Activated CD4-positive, alpha-beta memory T cell treated with anti-CD3 and anti-CD28 coated beads, Interleukin-2, amount 10 ng/mL, durations not matched to agents 7 days and 5 days (primary cell): ENCODE data around the gene PPP2R3B. TPM values are rescaled to one million over a fixed set of nuclear protein-coding genes. Genes with fewer than 3 reads are reported as not detected.
"Not testable (repeated sequence)": the region's sequence is repeated elsewhere in the genome, so short reads cannot be mapped to it uniquely, and the experiment has no call there.

Source experiments
- CTCF ChIA-PET: fragments of 350-600 bp; sonication (Branson Sonifier 250); formaldehyde crosslinking; loops from one replicate; lab custom pipeline; 2021; ENCODE audit warnings: antibody characterized with exemption, inconsistent platforms; lab: Charles Lee
- POLR2A ChIA-PET: fragments of 350-600 bp; sonication (Branson Sonifier 250); formaldehyde crosslinking; loops from one replicate; lab custom pipeline; 2021; ENCODE audit warnings: antibody characterized with exemption; lab: Charles Lee
- DNase-seq: peaks from one replicate; pipeline ENCODE4 v3.0.0-alpha.2; 2020
- H3K27ac Mint-ChIP-seq: one replicate; pipeline ENCODE4 v1.8.0; 2021; ENCODE audit warnings: mild to moderate bottlenecking, mixed read lengths
- H3K27me3 Mint-ChIP-seq: one replicate; pipeline ENCODE4 v1.8.0; 2021; ENCODE audit warnings: mixed read lengths
- H3K36me3 Mint-ChIP-seq: one replicate; pipeline ENCODE4 v1.8.0; 2021; ENCODE audit warnings: low read depth, mixed read lengths
- H3K4me1 Mint-ChIP-seq: one replicate; pipeline ENCODE4 v1.8.0; 2021; ENCODE audit warnings: mixed read lengths
- H3K4me3 Mint-ChIP-seq: one replicate; pipeline ENCODE4 v1.8.0; 2021; ENCODE audit warnings: mild to moderate bottlenecking, mixed read lengths
- H3K9me3 Mint-ChIP-seq: one replicate; pipeline ENCODE4 v1.8.0; 2021; ENCODE audit warnings: mixed read lengths
- total RNA-seq, 2 experiments: library from RNA; stranded (reverse); gene quantifications; one replicate each; pipeline ENCODE4 v1.2.3, GENCODE V29; 2021

PPP2R3B gene
- total RNA-seq, 2 experiments from 2014 or later = 26.1 to 26.3 TPM

DNA sequence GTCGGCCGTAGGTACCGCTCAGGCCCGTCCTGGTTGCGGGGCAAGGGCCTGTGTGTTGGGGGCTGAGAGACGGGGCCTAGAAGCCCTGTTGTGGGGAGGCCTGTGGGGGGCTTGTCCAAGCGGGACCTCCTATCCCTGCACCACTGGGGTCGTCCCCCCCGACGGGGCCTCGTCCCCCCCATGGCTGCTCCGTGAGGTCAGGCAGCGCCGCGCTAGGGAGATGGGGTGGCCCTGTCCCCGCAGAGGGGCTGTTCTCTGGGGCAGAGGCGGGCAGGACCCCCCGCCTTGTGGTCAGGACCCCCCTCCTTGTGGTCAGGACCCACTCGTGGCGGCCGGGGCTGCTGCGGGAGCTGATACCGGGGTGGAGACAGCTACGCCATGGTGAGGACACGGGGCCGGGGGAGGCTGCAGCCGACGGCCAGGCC lies 56.0 kb downstream of the PPP2R3B start:
- CTCF ChIA-PET = no interaction called here
- DNase-seq = no peak
- Mint-ChIP-seq H3K27me3 (peaks cover 1% of the 10 kb centered on the region), H3K4me1 (no peaks in the 10 kb centered on the region), H3K36me3 (peaks cover 4% of the 10 kb centered on the region), H3K9me3 (peaks cover 2% of the 10 kb centered on the region), H3K27ac (no peak overlapping the region), H3K4me3 (no peak overlapping the region)
- POLR2A ChIA-PET = no interaction called here

DNA sequence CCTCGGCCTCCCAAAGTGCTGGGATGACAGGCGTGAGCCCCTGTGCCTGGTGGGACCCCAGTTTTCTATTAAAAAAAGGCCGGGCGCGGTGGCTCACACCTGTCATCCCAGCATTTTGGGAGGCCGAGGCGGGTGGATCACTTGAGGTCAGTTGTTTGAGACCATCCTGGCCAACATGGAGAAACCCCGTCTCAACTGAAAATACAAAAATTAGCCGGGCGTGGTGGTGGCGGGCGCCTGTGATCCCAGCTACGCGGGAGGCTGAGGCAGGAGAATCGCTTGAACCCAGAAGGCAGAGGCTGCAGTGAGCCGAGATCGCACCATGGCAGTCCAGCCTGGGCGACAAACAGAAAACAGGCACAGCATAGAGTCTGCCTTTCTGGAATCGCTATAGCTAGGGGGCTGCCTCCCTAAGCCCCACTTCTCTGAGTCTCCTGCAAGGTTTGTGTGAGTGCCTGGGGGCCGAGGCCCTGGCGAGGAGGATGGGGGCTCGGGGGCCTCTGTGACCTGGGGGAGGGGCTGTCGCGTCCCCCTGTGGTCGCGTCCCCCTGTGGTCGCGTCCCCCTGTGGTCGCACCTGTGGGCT lies 56.5 kb downstream of the PPP2R3B start:
- H3K4me1 Mint-ChIP-seq, H3K9me3 Mint-ChIP-seq, DNase-seq, POLR2A ChIA-PET, H3K4me3 Mint-ChIP-seq, H3K36me3 Mint-ChIP-seq, H3K27ac Mint-ChIP-seq, CTCF ChIA-PET, H3K27me3 Mint-ChIP-seq: not testable (repeated sequence)

DNA sequence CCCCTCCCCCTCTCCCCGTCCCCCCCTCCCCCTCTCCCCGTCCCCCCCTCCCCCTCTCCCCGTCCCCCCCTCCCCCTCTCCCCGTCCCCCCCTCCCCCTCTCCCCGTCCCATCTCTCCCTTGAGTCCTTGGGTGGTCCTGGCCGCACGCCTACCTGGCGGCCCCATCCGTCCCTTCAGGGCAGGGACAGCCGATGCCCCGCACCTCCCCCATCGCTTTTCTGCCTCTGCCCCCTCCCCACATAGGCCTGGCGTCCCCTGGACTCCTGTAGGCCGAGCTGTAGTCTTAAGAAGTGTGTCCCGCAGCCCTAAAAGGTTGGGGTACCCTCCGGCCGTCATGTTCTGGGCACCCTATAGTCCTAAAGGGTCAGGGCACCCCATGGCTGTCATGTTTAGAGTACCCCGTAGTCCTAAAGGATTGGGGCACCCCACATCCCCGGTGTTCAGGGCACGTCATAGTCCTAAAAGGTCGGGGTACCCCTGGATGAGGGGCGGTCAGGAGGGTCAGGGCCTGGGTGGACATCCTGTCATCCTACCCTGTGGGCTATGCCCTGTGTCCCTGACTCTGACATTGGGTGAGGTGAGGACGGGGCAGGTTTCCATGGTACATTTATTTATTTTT lies 57.3 kb downstream of the PPP2R3B start:
- H3K27me3 Mint-ChIP-seq = peaks cover 1% of the 10 kb centered on the region
- ChIA-PET POLR2A (no interaction called here), CTCF (no interaction called here)
- H3K36me3 Mint-ChIP-seq = no peaks in the 10 kb centered on the region
- no peak overlapping the region for H3K4me3 Mint-ChIP-seq
- H3K27ac Mint-ChIP-seq = no peak overlapping the region
- peaks cover 2% of the 10 kb centered on the region for H3K4me1 Mint-ChIP-seq
- peaks cover 2% of the 10 kb centered on the region for H3K9me3 Mint-ChIP-seq
- DNase-seq = no peak

DNA sequence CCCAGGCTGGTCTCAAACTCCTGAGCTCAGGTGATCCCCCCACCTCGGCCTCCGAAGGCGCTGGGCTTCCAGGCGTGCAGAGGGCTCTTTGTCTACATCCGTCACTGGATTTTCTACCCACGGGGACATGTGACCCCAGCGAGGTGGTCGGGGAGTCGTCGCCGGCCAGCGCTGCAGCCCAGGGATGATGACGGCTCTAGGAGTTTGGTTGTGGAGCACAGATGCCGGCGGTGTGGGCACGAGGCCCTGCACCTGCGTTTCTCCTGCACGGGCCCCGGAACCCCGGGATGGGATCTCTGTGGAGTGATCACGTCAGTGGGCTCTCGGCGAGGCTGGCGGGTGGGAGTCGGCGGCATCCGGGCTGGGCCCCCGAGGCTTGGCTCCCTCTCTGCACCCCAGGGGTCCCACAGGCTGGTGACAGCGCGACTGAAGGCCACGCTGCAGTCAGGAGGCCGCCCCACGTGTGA lies 59.0 kb downstream of the PPP2R3B start:
- no peak for DNase-seq
- Mint-ChIP-seq H3K9me3 (peaks cover 2% of the 10 kb centered on the region), H3K27ac (no peak overlapping the region), H3K4me3 (no peak overlapping the region), H3K27me3 (peaks cover 1% of the 10 kb centered on the region), H3K36me3 (no peaks in the 10 kb centered on the region), H3K4me1 (peaks cover 10% of the 10 kb centered on the region)
- POLR2A ChIA-PET = no interaction called here
- CTCF ChIA-PET = no interaction called here

DNA sequence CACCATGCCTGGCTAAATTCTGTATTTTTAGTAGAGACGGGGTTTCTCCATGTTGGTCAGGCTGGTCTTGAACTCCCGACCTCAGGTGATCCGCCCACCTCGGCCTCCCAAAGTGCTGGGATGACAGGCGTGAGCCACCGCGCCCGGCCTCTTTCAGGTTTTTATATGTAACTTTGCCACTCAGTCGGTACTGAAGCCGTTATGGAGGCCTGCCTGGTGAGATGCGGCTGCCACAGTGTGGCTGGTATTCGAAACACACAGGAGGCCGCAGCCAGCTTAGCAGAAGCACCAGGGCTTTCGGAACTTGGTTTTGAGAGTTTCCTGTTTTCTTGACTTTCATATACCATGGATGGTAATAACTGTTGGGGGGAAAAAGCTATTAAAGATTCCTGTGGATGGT lies 62.0 kb downstream of the PPP2R3B start:
- H3K36me3 Mint-ChIP-seq, POLR2A ChIA-PET, H3K9me3 Mint-ChIP-seq, DNase-seq, H3K27me3 Mint-ChIP-seq, H3K4me3 Mint-ChIP-seq, H3K27ac Mint-ChIP-seq, CTCF ChIA-PET: not testable (repeated sequence)
- H3K4me1 Mint-ChIP-seq = peaks cover 19% of the 10 kb centered on the region

DNA sequence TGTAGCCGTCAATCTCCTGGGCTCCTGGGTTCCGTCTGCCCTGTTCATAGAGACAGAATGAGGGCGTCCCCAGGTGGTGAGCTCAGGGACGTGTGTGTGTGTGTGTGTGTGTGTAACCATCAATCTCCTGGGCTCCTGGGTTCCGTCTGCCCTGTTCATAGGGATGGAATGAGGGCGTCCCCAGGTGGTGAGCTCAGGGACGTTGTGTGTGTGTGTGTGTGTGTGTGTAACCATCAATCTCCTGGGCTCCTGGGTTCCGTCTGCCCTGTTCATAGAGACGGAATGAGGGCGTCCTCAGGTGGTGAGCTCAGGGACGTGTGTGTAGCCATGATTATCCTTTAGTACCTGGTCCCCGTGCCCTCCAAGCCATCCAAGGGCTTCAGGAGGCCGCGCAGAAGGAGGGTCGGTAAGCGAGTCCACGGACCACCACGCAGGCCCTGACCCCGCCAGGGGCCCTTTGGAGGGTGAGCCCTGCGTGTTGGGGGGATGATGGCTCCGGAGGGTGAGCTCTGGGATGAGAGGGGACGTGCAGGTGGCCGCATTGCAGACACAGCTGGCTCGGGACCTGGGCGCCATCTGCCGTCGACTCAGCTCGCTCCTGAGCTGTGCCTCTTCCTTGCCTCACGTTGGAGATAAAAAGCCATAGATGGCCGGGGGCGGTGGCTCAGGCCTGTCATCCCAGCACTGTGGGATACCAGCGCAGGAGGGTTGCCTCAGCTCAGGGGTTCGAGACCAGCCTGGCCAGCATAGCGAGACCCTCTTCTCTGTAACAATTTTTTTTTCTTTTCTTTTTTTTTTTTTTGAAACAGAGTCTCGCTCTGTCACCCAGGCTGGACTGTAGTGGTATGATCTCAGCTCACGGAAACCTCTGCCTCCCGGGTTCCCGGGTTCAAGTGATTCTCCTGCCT lies 62.7 kb downstream of the PPP2R3B start:
- ChIA-PET POLR2A (no interaction called here), CTCF (no interaction called here)
- peaks cover 19% of the 10 kb centered on the region for H3K4me1 Mint-ChIP-seq
- H3K36me3 Mint-ChIP-seq = no peaks in the 10 kb centered on the region
- DNase-seq = no peak
- no peaks in the 10 kb centered on the region for H3K9me3 Mint-ChIP-seq
- H3K27me3 Mint-ChIP-seq = peaks cover 3% of the 10 kb centered on the region
- no peak overlapping the region for H3K4me3 Mint-ChIP-seq
- H3K27ac Mint-ChIP-seq = no peak overlapping the region

DNA sequence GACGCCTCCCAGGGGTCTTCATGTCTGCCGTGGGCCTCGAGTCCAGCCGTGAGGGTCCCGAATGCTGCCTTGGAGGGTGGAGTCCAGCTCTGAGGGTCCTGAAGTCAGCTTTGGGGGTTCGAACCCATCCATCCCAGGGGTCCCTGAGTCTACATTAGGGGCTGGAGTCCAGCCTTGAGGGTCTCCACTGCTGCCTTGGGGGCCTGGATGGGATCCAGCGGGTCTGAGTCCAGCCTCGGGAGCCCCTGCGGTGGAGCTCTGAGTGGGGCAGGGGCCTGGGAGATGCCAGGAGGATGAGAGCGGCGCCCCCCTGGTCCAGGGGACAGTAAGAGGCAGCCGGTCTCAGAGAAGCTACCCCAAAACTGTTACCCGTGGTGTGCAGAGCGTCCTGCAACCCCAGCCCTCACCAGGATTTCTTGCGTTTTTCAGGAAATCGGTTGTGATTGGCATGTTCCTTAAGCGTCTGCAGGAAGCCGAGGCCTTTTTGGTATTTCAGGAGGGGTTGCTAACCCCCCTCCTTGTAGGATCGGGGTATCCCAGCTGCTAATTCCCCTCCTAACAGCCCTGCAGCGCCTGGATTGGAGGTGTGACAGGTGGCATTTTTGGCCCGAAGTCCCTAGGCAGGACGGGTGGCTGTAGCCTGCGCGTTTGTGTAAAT lies 66.5 kb downstream of the PPP2R3B start:
- H3K9me3 Mint-ChIP-seq = no peaks in the 10 kb centered on the region
- ChIA-PET CTCF (no interaction called here), POLR2A (no interaction called here)
- H3K36me3 Mint-ChIP-seq = no peaks in the 10 kb centered on the region
- no peak for DNase-seq
- peaks cover 3% of the 10 kb centered on the region for H3K27me3 Mint-ChIP-seq
- H3K4me1 Mint-ChIP-seq = peaks cover 28% of the 10 kb centered on the region
- H3K27ac Mint-ChIP-seq = peak overlapping the region; percentile 69
- H3K4me3 Mint-ChIP-seq = peak overlapping the region; percentile 79

DNA sequence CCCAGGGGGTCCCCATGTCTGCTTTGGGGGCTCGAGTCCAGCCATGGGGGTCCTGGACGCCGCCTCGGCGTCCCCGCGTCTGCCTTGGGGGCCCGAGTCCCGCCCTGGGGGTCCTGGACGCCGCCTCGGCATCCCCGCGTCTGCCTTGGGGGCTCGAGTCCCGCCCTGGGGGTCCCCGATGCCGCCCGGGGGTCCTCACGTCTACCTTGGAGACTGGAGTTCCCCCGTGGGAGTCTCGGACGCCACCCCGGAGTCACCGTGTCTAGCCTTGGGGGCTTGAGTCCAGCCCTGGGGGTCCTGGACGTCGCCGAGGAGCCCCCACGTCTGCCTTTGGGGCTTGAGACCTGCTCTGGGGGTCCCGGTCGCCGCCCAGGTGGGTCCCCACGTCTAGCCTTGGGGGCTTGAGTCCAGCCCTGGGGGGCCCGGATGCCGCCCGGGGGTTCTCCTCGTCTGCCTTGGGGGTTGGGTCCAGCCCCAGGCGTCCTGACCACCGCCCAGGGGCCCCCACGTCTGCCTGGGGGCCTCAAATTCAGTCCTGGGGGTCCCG lies 67.1 kb downstream of the PPP2R3B start:
- no peak overlapping the region for H3K27ac Mint-ChIP-seq
- H3K4me3 Mint-ChIP-seq = peak overlapping the region; percentile 80
- H3K4me1 Mint-ChIP-seq = peaks cover 26% of the 10 kb centered on the region
- no peaks in the 10 kb centered on the region for H3K36me3 Mint-ChIP-seq
- ChIA-PET POLR2A (no interaction called here), CTCF (no interaction called here)
- peak; percentile 27 for DNase-seq
- H3K27me3 Mint-ChIP-seq = peaks cover 3% of the 10 kb centered on the region
- no peaks in the 10 kb centered on the region for H3K9me3 Mint-ChIP-seq

DNA sequence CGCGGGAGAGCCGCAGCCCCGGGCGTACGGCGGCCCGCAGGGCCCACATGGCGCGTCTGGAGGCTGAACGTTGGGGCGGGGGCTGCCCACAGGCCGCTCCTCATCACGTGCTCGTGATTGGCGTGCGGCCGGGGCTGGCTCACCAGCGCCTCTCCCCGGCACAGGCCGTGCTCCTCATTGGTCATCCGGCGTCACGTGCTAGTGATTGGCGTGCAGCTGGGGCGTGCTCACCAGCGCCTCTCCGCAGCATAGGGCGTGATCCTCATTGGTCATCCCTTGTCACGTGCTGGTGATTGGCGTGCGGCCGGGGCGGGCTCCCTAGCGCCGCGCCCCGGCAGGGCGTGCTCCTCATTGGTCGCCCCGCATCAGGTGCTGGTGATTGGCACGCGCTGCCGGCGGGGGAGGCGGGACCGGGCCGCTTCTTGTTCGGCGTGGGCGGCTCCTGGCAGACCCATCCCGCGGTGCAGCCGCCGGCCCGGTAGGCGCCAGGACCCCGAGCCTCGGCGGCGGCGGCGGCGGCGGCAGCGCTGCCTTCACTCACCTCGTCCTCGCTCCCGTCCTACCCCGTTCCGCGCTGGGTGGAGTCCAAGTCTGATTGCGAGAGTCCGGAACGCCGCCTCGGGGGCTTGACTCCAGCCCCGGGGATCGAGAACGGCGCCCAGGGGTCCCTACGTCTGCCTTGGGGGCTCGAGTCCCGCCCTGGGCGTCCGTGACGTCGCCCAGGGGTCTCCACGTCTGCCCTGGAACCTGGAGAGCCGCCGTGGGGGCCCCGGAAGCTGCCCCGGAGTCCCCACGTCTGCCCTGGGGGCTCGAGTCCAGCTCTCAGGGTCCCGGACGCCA lies 67.7 kb downstream of the PPP2R3B start, which contains the start of gene GTPBP6:
GTPBP6 (minus strand) TSS at position 58 of the 840 bp plus-strand sequence; CDS start at position 49, 9 bp downstream.
- POLR2A ChIA-PET = no interaction called here
- no peaks in the 10 kb centered on the region for H3K9me3 Mint-ChIP-seq
- H3K4me1 Mint-ChIP-seq = peaks cover 26% of the 10 kb centered on the region
- H3K27me3 Mint-ChIP-seq = peaks cover 3% of the 10 kb centered on the region
- H3K36me3 Mint-ChIP-seq = peaks cover 3% of the 10 kb centered on the region
- CTCF ChIA-PET = no interaction called here
- peak within 1 kb of the TSS; percentile 98 for H3K27ac Mint-ChIP-seq
- DNase-seq = peak; percentile 99
- peak within 1 kb of the TSS; percentile 86 for H3K4me3 Mint-ChIP-seq

DNA sequence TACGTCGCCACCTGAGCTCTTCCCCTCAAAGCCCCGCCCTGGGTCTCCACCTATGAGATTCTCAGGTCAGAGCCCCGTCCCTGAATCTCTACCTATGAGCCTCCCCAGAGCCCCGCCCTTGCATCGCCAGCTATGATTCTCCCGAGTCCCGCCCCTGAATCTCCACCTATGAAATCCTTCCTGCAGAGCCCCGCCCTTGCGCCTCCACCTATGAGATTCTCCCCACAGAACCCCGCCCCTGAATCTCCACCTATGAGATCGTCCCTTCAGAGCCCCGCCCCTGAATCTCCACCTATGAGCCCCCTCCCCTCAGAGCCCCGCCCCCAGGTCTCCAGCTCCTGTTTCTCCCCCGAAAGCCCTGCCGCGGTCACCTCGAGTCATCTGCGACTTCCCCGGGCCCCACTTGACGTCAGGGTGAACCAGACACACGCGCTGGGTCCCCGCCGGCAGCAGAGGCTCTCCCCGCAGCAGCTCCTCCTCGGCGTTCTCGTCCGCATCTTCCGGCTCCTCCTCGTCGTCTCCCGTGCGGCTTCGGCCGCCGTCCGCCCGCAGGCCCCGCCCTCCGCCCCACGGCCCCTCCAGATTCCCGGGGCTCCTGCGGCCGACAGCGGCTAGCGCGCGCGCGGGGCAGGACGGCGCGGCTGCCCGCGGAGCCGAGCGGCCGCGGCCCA lies 68.5 kb downstream of the PPP2R3B start:
- Mint-ChIP-seq H3K9me3 (no peaks in the 10 kb centered on the region), H3K4me3 (peak overlapping the region; percentile 86), H3K27ac (peak overlapping the region; percentile 98), H3K36me3 (peaks cover 10% of the 10 kb centered on the region), H3K27me3 (peaks cover 3% of the 10 kb centered on the region), H3K4me1 (peaks cover 23% of the 10 kb centered on the region)
- ChIA-PET CTCF (no interaction called here), POLR2A (no interaction called here)
- peak; percentile 99 for DNase-seq

DNA sequence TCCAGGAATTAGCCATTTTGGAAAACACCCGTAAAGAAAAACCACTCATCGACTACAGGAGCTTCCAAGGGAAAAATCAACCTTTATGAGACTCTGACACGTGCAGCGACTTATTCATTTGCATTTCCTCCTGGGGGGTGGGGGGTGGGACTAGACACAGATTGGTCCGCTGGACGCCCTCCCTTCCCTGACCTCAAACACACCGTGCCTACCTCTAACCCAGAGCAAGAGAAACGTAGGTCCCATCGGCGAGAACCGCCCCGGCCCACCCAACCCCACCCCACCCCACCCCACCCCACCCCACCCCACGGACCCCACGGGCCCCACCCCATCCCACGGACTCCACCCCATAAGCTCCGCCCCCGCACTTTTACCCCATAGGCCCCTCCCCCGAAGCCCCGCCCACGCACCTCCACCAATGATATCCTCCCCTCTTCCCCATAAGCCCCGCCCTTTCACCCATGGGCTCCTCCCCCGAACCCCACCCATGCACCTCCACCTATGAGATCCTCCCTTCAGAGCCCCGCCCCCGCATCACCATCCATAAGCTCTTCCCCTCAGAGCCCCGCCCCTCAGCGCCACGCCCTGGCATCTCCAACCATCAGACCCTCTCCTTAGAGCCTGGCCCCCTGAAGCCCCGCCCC lies 69.2 kb downstream of the PPP2R3B start:
- peaks cover 12% of the 10 kb centered on the region for H3K36me3 Mint-ChIP-seq
- H3K27ac Mint-ChIP-seq = peak overlapping the region; percentile 98
- no peaks in the 10 kb centered on the region for H3K9me3 Mint-ChIP-seq
- ChIA-PET CTCF (no interaction called here), POLR2A (no interaction called here)
- no peak for DNase-seq
- peaks cover 2% of the 10 kb centered on the region for H3K27me3 Mint-ChIP-seq
- H3K4me1 Mint-ChIP-seq = peaks cover 16% of the 10 kb centered on the region
- H3K4me3 Mint-ChIP-seq = peak overlapping the region; percentile 86
